Adrenal gland (tissue), 12 donors: Measurements from ENCODE around the gene MORN4. TPM values are rescaled to one million over a fixed set of nuclear protein-coding genes. Genes with fewer than 3 reads are reported as not detected.

Source experiments
- DNase-seq, 7 donors: peaks; one replicate each; pipeline ENCODE4 v3.0.0-alpha.2; 2019 to 2020
- H3K27ac ChIP-seq, 5 donors: fragments of 200-600 bp; sonication (generic) in 4 of 5; 1 replicate in 3 of 5; 2 replicates in 2 of 5; pipeline versions ENCODE4 v1.5.1 to v1.8.0; 2016 to 2020; ENCODE audit warnings: mild to moderate bottlenecking in 1 of 5
- H3K27me3 ChIP-seq: fragments of 200-600 bp; 2 replicates; pipeline ENCODE4 v1.8.0; 2021
- H3K36me3 ChIP-seq, 2 donors: fragments of 200-600 bp; replicated peaks in 1 of 2; 1 replicate in 1 of 2; 2 replicates in 1 of 2; pipeline versions ENCODE4 v1.5.1 to v1.8.0; 2018 to 2022
- H3K4me1 ChIP-seq, 2 donors: fragments of 200-600 bp; replicated peaks in 1 of 2; 1 replicate in 1 of 2; 2 replicates in 1 of 2; pipeline versions ENCODE4 v1.5.1 to v1.8.0; 2018 to 2021
- H3K4me3 ChIP-seq, 4 donors: fragments of 200-600 bp; sonication (generic) in 3 of 4; one replicate each; pipeline ENCODE4 v1.5.1; 2016 to 2018
- H3K9me3 ChIP-seq, 3 donors: fragments of 200-600 bp; sonication (generic) in 1 of 3; replicated peaks in 1 of 3; 1 replicate in 2 of 3; 2 replicates in 1 of 3; pipeline versions ENCODE4 v1.5.1 to v1.8.0; 2016 to 2021
- POLR2A ChIP-seq, 2 donors: fragments of 450-650 bp; IDR thresholded peaks; one replicate each; pipeline ENCODE4 v1.6.1; 2017; ENCODE audit warnings: antibody characterized with exemption in 2 of 2, mild to moderate bottlenecking in 2 of 2, moderate library complexity in 1 of 2
- WGBS, 4 donors: extraction: QIAGEN DNeasy Blood & Tissue Kit in 2 of 4; methylation state at CpG; one replicate each; pipeline versions ENCODE4 v1.1.5 to v1.1.7; 2013 to 2017; 5-methylcytosine and 5-hydroxymethylcytosine counted together
- intact Hi-C, 2 donors: fragments of 100-400 bp; cut with DNase I; formaldehyde crosslinking; loops; one replicate each; pipeline versions ENCODE4 v1.14.1 to v1.15.0; 2022 to 2023
- polyA plus RNA-seq, 3 donors: library from polyadenylated mRNA; stranded (reverse); fragments of 200-250 nt in 2 of 3; fragments of 350-450 nt in 1 of 3; fragmentation: Illumina TruSeq in 1 of 3; extraction: RNeasy Lipid Tissue Mini Kit (QIAGEN cat#74804) in 1 of 3; gene quantifications; one replicate each; pipeline ENCODE4 v1.2.3, GENCODE V29; 2013 to 2014
- total RNA-seq, 9 donors: library from RNA; depleted of rRNA in 4 of 9; stranded (reverse); fragments of >200 nt in 4 of 9; fragments of 120-200 nt in 1 of 9; fragmentation: NEBNext Ultra II Directional in 1 of 9; extraction: Animal tissue kit (Norgen Biotek cat#: 25700) in 1 of 9; gene quantifications; one replicate each; pipeline versions ENCODE4 v1.1.0 to v1.2.4, GENCODE V29; 2013 to 2023
- TF ChIP-seq, protein P1 (sequence below), 6 experiments: fragments of 450-650 bp in 4 of 6; fragments of 200-600 bp in 2 of 6; sonication (generic) in 1 of 6; IDR thresholded peaks; 1 replicate in 5 of 6; 2 replicates in 1 of 6; pipeline versions ENCODE4 v1.5.1 to v1.8.0; 2016 to 2021; ENCODE audit warnings: antibody characterized with exemption in 6 of 6, mild to moderate bottlenecking in 2 of 6, moderate library complexity in 1 of 6
- donor health status: healthy with polysubstance abuse.
- donor health status: Bipolar disorder and iron deficiency.
- donor health status: DM: yes; HTN: yes; CAD: no.
- donor health status: DM: no; HTN: no; CAD: no.
- donor health status: DM: no; HTN: no; CAD: no.
- donor health status: DM: yes; HTN: yes; CAD: no.

The MORN4 gene
- total and polyA plus RNA-seq, 12 donors: 1.6 to 15.0 (median 8.0) TPM

DNA sequence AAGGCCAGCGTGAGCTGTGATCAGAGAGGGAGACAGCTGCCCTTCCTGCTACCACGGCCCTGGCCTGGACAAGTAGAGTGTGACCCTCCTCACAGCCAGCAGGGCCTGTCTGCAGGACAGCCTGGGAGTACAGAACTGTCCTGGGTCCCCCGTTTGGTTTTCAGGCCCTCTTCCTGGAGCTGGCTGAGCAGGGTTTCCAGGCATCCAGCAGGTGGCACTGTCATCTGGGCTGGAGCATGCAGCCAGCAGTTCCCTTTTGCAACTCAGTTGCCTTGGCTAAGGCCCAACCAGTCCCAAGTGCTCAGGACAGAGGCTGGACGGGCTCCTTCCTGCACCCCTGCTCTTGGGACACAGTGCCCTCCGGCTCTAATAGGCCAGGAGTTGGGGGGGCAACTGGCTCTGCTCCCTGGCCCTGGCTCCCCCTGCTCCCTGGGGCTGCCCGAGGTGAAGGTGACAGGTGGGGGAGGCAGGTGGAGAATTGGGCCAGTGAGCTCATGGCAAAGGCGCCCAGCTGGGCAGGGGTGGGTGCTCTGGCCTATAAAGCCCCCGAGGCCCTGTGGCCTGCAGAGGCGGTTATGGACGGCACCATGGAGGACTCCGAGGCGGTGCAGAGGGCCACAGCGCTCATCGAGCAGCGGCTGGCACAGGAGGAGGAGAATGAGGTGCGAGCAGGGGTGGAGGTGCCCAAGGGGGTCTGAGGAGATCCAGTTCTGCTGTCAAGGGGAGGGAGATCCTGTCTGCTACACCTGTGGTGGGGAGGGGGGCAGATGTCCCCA is 60.9 kb downstream of the MORN4 start, which contains the start of gene ANKRD2:
Gene ANKRD2, plus strand, starts transcription at position 566 of the 776 bp plus-strand sequence. Its CDS starts 10 bp downstream, at position 576.
- peaks cover 6 to 27% of the 10 kb centered on the region in 2 donors for H3K4me1 ChIP-seq
- H3K27me3 ChIP-seq: no peaks in the 10 kb centered on the region
- TF ChIP-seq, protein P1, sequence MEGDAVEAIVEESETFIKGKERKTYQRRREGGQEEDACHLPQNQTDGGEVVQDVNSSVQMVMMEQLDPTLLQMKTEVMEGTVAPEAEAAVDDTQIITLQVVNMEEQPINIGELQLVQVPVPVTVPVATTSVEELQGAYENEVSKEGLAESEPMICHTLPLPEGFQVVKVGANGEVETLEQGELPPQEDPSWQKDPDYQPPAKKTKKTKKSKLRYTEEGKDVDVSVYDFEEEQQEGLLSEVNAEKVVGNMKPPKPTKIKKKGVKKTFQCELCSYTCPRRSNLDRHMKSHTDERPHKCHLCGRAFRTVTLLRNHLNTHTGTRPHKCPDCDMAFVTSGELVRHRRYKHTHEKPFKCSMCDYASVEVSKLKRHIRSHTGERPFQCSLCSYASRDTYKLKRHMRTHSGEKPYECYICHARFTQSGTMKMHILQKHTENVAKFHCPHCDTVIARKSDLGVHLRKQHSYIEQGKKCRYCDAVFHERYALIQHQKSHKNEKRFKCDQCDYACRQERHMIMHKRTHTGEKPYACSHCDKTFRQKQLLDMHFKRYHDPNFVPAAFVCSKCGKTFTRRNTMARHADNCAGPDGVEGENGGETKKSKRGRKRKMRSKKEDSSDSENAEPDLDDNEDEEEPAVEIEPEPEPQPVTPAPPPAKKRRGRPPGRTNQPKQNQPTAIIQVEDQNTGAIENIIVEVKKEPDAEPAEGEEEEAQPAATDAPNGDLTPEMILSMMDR (IDR thresholded peaks at IDR 0.05): peak; percentile 81 to 93 (median 91)
- TF ChIP-seq POLR2A (IDR thresholded peaks at IDR 0.05): no peak
- peak; percentile 86 to 93 (median 91) for DNase-seq
- H3K4me3 ChIP-seq: no peak within 1 kb of the TSS
- no peak within 1 kb of the TSS for H3K27ac ChIP-seq
- WGBS, 4 donors: 60 to 87% (median 61%) methylated on average over 1 to 16 of the region's 16 CpGs
- intact Hi-C loops: loop anchor here (5.0 to 10.0 kb wide), 2 partner anchors 40 to 162 kb away; partner anchors contain the start of gene ZFYVE27 (in 1 of the 2)
- H3K9me3 ChIP-seq: no peaks in the 10 kb centered on the region
- peaks cover 0 to 19% of the 10 kb centered on the region in 2 donors for H3K36me3 ChIP-seq

DNA sequence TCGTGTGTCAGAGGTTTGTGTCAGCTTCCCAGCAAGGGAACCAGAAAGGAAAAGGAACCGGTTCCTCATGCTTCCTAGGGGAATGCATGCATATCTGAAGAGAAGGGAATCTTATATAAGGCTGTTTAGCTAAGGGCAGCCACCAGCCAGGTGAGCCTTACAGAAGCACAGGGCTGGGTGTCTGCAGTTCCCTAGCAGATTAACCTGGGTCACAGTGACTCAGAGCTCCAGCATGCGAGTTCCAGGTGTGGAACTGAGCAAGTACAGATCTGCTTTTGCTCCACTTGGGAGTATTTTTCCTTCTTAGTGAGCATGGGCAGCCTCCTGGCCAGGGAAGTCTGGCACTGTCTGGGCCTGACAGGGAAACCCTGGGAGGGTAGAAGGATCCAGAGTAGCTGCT is 61.7 kb downstream of the MORN4 start:
- WGBS, 4 donors: 88 to 92% (median 91%) methylated on average over 3 of the region's 3 CpGs
- intact Hi-C loops: loop anchor here (5.0 to 10.0 kb wide), 2 partner anchors 41 to 163 kb away; partner anchors contain the start of gene ZFYVE27 (in 1 of the 2)
- Histone ChIP-seq H3K36me3 (peaks cover 0 to 19% of the 10 kb centered on the region in 2 donors), H3K27ac (no peak overlapping the region), H3K9me3 (no peaks in the 10 kb centered on the region), H3K4me3 (no peak overlapping the region), H3K4me1 (peaks cover 6 to 27% of the 10 kb centered on the region in 2 donors), H3K27me3 (no peaks in the 10 kb centered on the region)
- no peak for DNase-seq
- TF ChIP-seq, protein P1 (IDR thresholded peaks at IDR 0.05): no peak
- TF ChIP-seq POLR2A (IDR thresholded peaks at IDR 0.05): no peak

DNA sequence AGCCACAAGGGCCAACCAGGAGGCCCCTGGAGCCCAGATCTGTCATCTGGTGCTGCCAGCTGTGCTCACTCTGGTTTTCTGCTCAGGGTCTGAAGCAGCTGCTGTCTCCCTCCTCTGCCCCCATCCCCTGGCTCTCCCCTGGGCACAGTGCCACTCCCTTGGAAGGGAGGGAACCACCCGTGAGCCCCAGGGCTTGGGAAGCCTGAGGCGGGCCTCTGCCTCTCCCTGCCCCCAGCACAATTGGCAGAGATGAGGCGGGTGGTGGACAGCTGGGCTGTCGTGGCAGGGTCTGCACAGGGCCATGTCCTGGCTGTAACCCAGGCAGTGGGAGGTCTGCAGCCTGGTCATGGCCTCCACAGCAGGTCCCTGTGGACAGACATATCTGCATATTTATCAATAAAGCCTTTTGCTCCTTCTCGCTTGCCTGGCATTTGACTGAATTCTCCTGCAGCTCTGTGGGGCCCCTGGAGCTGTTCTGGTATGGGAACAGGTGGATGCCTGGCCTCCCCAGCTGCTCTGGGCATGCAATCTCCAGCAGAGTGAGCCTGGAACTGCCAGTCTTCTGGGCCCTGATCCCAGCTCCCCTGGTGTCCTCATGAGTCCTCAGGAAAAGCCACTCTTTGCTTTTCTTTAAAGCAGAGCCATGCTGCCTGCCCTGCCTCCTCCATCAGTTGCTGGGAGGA is 62.4 kb downstream of the MORN4 start:
- intact Hi-C loops: loop anchor here (5.0 to 10.0 kb wide), 2 partner anchors 41 to 164 kb away; partner anchors contain the start of gene ZFYVE27 (in 1 of the 2)
- Histone ChIP-seq H3K4me3 (no peak overlapping the region), H3K27ac (no peak overlapping the region), H3K36me3 (peaks cover 0 to 19% of the 10 kb centered on the region in 2 donors), H3K9me3 (no peaks in the 10 kb centered on the region), H3K27me3 (no peaks in the 10 kb centered on the region), H3K4me1 (peaks cover 6 to 27% of the 10 kb centered on the region in 2 donors)
- no peak for DNase-seq
- TF ChIP-seq, protein P1 (IDR thresholded peaks at IDR 0.05): no peak
- TF ChIP-seq POLR2A (IDR thresholded peaks at IDR 0.05): no peak
- WGBS, 4 donors: 82 to 92% (median 87%) methylated on average over 3 to 5 of the region's 5 CpGs
